Omental fat pad (tissue), 4 donors: ENCODE data around the gene BMERB1. TPM values are rescaled to one million over a fixed set of nuclear protein-coding genes. Genes with fewer than 3 reads are reported as not detected.
"Not testable (repeated sequence)": the region's sequence is repeated elsewhere in the genome, so short reads cannot be mapped to it uniquely, and the experiment has no call there.

Experiments used
- ATAC-seq: fragments of 150-250 bp; one replicate; pipeline ENCODE4 v1.9.1; 2016; ENCODE audit warnings: mild to moderate bottlenecking, moderate library complexity; ENCODE audit not compliant: low FRiP score
- DNase-seq: peaks from one replicate; pipeline ENCODE4 v3.0.0-alpha.2; 2019; ENCODE audit warnings: low spot score
- CTCF ChIP-seq, 3 donors: fragments of 450-650 bp; IDR thresholded peaks; one replicate each; pipeline ENCODE4 v1.5.1; 2016 to 2017; ENCODE audit warnings: antibody characterized with exemption in 3 of 3, mild to moderate bottlenecking in 3 of 3, moderate library complexity in 2 of 3
- total RNA-seq, 4 donors: library from RNA; depleted of rRNA; stranded (reverse); fragments of >200 nt; gene quantifications; one replicate each; pipeline ENCODE4 v1.1.0, GENCODE V29; 2016

Gene BMERB1
- total RNA-seq, 4 donors from 2014 or later: 28.7 to 47.0 (median 41.8) TPM

- TF ChIP-seq CTCF (IDR thresholded peaks at IDR 0.05): no peak
- no peak for ATAC-seq
- DNase-seq: no peak
Measured at GRCh38 chr16:15422222-15422621, 12.2 kb upstream of the BMERB1 start.

- ATAC-seq: no peak
- no peak for TF ChIP-seq CTCF (IDR thresholded peaks at IDR 0.05)
- no peak for DNase-seq
Measured at GRCh38 chr16:15425861-15426260, 8.5 kb upstream of the BMERB1 start.

- no peak for ATAC-seq
- no peak for DNase-seq
- no peak for TF ChIP-seq CTCF (IDR thresholded peaks at IDR 0.05)
Measured at GRCh38 chr16:15426796-15427195, 7.6 kb upstream of the BMERB1 start.

- ATAC-seq (peak; percentile 63), DNase-seq (peak; percentile 38)
- peak in 2 of 3 donors; percentile 22 to 23 for TF ChIP-seq CTCF (IDR thresholded peaks at IDR 0.05)
Measured at GRCh38 chr16:15427648-15428239, 6.6 kb upstream of the BMERB1 start.

- not testable (repeated sequence) for ATAC-seq
Measured at GRCh38 chr16:15430884-15431283, 3.5 kb upstream of the BMERB1 start.

GRCh38 chr16:15434079-15434424, 336 bp upstream of the BMERB1 start:
- DNase-seq (no peak), ATAC-seq (peak; percentile 13)
- no peak for TF ChIP-seq CTCF (IDR thresholded peaks at IDR 0.05)

More at GRCh38 chr16:15430884-15431283, 3.5 kb upstream of the BMERB1 start:
- DNase-seq: not testable (repeated sequence)

GRCh38 chr16:15435216-15435864, 952 bp downstream of the BMERB1 start:
- TF ChIP-seq CTCF (IDR thresholded peaks at IDR 0.05): no peak
- ATAC-seq (peak; percentile 2), DNase-seq (no peak)
